ENCODE measurements around the gene TFAP2C.
"Not testable (repeated sequence)": the region's sequence is repeated elsewhere in the genome, so short reads cannot be mapped to it uniquely, and the experiment has no call there.

The TFAP2C gene

DNA sequence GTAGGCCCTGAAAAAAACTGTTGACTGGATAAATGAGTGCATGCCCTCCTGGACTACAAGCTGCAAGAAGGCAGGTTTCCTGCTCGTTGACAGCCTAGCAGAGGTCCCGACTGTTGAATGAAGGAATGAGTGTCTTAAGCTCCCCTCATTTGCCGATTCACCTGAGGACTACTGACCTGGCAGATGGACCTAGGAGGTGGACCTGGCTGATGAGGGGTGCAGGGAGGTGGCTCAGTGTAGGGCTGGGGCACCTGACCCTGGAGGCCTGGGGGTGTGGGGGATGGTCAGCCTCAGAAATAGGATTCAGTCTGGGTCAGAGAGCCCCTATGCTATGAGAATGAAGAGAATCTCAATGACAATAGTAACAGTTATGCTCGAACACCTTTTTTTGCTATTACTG lies 11.6 kb upstream of the TFAP2C start:
- no peak for DNase-seq

DNA sequence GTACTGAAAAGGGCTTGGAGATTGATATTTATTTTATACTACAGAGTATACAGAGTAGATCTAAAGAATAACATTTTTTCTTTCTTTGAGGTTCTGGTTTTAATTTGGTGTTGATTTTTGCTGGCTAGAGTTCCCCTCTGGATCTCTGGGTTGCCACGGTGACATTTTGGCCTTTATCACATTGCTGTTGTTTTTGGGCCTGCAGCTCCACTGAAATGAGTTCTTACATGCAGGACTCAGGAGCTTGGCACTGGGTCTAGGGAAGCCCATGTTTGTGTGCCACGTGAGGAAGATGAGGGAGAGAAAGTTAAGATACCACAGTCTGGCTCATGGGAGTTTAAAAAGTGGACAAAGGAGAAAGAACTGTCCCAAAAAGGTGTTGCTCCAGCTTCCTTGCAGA lies 7.4 kb upstream of the TFAP2C start:
- no peak for DNase-seq

DNA sequence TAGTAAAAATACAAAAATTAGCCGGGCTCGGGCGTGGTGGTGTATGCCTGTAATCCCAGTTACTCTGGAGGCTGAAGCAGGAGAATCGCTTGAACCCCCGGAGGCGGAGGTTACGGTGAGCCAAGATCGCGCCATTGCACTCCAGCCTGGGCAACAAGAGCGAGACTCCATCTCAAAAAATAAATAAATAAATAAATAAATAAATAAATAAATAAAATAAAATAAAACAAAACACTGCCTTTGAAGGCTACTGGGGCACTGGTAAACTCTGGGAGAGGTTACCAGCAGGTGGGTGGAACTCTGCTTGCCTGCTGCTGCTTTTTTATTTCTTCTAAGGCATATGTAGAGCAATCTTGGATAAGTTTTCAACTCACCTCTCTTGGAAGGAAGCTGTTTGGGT lies 5.2 kb upstream of the TFAP2C start:
- not testable (repeated sequence) for DNase-seq

DNA sequence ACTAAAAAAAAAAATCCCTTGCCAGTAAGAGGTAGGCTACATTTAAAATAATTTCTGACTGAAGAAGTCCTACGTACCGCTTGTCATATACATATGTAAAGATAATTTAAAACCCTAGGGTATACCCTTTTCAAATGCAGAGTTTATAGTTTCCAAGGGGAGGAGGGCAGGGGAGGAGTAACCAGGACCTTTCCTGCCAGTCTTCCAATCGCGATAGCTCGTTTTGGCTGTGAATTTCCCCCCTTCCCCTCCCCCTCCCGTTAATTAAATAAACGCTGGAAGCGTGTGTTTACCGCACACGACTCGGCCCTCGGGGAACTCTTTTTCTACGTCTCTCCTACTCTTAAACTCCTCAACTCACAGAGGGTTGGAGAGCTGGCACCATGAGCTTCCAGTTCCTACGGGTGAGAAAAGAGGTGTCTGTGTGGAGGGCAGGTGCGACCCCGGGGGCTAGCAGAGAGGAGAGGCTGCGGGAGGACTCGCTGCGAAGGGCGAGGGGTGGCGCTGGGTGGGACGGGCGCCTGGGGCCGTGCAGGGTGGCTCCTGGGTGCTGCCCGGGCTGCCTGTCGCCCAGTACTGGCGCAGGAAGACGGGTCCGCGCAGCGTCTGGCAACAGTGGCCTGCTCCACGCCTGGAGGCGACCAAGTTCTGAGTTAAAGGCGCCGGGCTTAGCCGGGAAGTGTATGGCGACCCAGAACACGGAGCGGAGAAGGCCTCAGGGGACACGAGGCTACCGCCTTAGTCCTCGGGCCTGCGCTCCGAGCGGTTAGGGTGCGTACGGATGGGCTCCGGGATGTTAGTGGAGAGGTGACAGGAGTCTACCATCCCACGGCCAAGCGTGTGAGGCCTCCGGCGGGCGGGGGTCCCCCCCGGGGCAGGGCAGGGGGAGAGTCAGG lies 4.1 kb upstream of the TFAP2C start:
- DNase-seq: no peak

DNA sequence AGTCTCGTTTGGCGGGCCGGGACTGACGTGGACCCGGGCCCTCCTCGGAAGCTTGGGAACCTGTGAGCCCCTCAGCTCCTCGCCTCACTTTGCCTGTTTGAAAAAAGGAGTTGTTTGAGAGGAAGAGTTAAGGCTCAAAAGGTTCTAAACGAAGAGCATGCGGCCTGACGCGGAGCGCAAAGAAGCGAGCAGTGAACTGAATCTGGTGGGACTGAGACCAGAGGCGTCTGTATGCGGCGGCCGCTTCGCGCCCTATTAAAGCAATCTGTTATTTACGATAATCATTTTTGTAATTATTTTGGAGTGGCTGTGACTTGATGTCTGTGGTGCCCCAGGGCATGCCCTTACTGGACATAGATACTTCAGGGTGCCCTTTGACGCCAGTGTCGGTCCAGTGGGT lies 3.3 kb upstream of the TFAP2C start:
- no peak for DNase-seq

DNA sequence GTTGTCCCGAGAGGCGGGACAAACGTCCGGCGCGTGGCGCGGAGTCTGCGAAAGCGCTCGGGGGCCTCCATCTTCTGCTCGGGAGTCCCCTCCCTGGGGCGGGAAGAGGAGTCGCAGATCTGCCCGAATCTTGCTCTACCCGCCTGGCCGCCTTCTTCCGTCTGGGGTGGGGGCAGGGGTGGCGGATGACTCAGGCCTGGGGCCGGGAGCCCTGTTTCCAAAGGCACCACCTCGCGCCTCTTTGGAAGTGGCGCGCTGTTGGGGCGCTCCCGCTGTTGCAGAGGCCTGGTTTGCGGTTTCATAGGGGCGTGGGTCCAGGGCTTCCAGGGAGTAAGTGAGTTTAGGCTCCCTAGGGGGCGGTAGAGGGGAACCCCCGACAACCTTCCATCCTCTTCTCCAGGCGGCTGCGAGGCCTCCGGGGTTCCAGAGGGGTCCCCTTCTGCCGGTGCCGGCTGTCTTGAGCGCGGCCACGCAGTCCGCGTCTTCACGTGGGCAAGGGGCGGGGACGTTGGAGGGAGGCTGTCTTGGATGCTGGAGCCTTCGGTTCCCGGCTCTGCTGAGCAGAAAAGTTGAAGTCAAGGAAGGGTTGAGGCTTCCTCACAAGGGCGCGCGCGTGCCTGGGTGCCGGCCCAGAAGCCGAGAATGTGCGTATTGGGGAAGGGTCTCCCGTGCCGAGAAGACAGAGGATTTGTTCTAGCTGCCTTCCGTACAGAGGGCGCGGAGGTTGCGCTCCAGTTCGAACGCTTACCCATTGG lies 2.6 kb upstream of the TFAP2C start:
- DNase-seq: no peak

DNA sequence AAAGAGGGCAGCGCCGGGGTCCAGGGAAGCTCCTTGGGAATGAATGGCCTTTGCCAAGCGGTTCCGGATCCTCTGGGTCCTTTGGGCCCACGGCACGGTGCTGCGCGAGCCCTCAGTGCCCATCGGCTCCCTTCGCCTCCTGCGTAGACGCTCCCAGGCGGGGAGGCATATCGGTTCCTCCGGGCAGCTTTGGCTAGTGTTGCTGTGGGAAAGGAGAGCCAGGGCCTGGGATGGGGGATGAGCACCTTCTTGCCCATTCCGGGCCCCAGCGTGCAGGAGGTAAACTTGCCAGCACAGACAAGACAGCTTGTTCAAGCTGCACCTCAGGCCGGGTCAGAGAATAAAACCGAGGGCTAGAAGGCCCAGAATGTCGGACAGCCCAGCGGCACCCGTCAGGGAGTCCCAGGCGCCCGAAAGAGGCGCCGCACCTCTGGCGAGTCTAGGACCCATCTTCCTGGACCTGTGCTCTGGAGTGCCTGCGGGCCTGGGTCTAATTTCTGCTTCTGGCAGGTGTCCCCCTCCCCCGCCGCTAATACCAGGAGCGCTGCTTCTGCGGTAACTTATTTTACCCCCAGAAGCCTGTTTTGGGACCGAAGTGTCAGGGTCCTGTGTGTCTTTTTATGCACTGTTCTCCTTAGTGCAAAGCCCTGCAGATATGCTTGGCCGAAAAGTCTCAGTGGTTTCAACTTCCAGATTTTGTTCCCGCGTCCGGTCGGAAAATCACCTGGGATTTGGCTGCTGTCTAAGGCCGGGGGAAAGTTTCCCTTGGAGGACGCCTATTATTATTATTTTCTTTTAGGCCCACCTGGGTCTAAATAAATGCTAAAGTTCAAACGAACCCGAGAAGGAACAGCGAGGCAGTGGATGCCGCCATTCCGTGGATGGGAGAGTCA lies 1.7 kb upstream of the TFAP2C start:
- DNase-seq: no peak

DNA sequence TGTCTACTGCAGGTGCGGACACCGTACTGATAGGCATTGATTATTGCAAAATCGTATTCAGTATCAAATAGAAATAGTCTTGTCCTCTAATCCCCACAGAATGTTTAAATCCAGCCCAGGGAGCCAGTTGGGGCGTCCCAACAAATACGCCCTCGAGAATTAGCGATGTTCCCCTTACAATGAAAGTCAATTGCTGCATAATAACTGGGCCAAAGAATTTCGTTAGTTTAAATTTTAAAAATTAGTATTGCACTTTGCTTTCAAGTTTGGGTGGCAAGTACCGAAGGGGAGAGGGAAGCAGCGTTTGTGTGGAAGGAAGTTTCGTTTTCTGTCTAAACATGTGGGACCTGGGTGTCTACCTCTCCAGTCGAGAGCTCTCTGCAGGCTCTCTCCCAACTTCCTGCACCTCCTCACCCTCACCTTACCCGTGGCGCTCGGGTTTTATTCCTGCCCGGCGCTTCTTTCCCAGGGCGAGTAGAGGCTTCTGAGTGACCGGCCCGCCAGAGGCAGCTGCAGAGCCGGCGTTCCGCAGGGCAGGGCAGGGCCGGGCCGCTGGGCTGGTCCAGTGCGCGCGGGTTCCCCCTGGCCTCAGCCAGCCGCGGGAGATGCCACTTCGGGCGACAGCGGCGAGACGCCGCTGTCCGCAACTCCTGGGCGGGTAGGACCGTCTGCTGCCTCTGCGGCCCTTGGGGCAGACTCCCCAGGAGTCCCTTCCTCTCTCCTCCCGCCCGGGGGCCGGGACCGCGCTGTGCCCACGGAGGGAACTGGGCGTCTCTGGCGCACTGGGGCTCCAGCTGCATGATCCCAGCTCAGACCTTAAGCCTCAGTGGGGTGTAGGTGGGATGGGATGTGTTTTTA lies 862 bp upstream of the TFAP2C start:
- DNase-seq: no peak

DNA sequence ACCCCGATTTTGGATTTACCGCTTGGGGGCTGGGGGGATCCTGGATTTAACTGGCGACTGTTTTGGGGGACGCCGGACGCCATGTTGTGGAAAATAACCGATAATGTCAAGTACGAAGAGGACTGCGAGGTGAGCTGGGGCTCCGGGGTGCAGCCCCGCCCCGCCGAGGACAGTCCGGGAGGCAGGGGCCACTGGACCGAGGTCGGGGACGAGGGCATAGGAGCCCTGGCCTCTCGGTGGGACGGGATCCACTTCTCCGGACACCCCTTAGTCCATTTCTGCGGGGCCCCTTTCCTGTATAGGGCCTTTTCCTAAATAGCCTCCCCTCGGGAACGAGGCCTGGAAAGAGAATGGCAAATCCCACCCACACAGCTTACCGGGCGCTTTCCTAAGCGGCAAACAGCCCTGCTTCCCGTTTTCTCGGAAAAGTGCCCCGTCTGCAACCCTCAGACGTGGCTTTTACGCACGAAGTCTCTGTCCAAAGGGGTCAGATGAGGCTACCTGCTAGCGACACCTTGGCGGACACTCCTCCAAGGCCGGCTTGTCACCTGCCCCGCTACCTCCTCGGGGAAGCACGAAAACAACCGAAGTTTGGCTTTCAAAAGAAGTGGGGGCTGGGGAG lies 469 bp downstream of the TFAP2C start:
- DNase-seq: no peak

DNA sequence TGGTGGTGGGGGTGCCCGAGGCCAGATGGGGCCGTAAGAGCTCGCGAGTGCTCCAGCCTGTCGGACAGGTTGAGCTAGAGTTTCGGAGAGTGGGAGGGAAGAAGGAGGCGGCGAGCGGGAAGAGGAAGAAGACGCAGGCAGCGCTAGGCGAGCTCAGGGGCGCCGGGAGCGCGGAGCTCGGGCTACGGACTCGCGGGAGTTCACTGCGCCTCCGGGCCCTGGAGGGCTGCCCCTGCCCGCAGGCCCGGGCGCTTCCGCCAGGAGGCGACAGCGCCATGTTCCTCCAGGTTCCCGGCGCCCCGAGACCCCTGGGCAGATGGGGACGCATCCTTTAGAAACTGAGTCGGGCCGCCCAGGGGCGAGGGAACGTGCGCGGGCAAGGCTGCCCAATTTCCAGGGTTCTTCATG lies 984 bp downstream of the TFAP2C start:
- DNase-seq: no peak

DNA sequence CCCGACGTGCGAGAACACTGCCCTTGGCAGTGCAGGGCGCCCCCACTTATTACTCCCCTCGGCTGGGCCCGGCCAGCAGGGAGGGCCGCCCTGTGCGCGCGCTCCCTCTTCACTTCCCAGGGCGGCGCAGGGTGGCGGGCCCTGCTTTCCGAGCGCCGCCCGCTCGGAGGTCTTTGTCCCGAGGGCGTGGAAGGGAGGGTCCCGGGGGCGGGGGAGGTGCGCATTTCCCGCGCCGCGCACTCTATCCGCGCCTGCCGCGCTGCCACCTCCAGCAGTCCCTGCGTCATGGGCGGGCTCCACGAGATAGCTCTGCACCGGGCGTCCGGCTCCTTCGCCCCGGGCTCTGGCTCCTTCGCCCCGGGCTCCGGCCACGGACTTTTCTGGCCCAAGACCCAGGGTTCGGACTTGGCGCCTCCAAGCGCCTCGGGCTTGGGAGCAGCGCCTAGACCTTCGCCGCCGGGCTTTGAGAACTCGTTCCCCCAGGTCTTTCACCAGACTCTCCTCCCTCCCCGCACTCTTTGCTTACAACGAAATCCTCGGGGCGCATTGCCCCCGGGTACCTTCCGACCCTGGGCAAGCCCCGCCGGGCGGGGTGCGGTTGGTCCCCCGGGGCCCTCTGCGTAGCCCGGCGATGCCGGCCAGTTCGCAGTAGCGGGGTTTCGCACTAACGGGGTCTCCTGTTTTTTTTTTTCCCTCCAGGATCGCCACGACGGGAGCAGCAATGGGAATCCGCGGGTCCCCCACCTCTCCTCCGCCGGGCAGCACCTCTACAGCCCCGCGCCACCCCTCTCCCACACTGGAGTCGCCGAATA lies 1.6 kb downstream of the TFAP2C start:
- no peak for DNase-seq

DNA sequence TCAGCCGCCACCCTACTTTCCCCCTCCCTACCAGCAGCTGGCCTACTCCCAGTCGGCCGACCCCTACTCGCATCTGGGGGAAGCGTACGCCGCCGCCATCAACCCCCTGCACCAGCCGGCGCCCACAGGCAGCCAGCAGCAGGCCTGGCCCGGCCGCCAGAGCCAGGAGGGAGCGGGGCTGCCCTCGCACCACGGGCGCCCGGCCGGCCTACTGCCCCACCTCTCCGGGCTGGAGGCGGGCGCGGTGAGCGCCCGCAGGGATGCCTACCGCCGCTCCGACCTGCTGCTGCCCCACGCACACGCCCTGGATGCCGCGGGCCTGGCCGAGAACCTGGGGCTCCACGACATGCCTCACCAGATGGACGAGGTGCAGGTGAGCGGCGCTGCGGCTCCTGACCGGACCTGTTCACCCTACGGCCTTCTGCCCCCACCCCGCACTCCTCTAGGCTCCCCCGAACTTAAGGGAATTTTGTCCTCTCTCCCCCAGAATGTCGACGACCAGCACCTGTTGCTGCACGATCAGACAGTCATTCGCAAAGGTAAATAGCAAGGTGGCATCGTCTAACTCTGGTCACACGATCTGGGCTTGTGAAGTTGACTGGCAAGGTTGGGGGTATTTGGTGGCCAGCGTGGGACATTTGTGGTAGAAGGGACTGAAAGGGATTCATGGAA lies 2.3 kb downstream of the TFAP2C start:
- no peak for DNase-seq

DNA sequence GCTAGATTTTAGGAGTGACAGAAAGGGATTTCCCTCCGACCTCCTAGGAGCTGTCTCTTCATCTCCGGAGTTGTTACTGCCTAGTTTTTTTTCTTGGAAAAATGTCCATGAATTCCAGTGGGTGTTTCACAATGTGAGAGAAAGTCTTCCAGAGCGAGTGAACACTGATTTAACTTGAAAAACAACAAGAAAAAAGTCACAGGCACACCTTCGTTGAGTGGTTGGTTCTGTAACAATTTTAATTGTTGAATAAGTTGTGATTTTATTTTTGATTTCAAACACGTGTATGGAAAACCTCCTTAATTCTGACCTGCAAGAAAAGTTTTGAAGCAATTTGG lies 2.9 kb downstream of the TFAP2C start:
- no peak for DNase-seq

DNA sequence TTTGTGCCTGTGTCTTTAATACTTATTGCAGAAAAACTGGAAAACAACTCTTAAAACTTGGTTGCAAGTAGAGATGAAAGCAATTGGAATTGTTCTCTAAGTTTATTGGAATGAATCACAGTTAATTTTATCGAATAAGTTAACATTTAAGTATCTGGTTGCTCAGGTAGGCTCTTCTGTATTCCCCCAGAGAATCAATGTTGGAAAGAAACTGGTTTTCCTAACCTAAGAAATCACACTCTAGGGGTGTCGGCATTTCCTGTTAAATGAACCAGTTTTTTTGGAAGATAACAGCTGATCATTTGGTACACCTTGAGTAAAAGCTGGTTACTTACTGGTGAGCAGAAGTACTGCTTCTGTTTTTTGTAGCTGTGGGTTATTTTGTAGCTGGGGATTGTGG lies 5.2 kb downstream of the TFAP2C start:
- DNase-seq: no peak

DNA sequence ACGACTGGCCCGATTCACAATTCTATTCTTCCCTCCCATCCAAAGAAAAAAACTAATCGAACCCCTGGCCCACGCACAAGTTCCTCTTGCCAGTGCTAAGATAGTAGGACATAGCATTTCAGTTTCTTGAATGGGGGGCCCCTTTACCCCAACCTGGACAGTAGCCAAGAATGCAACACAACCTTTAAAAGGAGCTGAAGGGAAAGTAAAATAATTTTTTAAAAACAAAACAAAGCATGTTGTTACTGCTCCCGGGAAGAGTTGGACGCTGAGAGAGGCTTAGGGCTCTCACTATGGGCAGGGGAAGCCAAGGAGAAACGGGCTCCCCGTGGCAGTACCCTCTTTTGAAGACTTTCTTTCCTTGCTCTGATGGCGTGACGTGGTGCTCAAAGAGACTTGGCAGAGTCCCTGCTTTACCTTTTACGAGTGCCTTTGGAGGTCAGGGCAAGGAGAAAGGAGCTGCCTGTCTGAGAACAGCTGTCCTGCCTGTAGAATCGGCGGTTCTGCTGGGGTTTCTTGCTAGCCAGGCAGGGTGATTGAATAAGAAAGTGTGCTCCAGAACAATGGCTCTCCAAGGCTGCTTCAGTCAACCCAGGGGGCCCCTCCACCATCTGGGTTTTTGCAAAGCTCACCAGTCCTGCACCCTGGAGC lies 5.8 kb downstream of the TFAP2C start:
- no peak for DNase-seq

DNA sequence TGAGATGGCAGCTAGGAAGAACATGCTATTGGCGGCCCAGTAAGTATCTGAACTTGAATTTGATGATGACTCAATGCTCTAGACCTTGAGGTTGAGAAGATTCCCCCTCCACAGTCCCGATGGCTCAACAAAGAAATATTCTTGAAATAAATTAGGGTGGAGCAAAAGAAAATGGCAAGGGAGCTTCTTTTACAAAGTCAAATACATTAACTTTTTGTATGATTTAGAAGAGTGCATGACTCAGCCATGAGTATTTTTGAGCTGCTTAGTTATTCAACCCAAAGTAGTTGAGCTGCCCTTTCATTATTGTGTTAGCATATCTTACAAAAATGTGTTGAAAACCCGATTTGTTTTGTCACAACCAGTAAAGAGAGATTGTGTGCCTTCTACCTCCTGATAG lies 7.6 kb downstream of the TFAP2C start:
- DNase-seq: no peak

DNA sequence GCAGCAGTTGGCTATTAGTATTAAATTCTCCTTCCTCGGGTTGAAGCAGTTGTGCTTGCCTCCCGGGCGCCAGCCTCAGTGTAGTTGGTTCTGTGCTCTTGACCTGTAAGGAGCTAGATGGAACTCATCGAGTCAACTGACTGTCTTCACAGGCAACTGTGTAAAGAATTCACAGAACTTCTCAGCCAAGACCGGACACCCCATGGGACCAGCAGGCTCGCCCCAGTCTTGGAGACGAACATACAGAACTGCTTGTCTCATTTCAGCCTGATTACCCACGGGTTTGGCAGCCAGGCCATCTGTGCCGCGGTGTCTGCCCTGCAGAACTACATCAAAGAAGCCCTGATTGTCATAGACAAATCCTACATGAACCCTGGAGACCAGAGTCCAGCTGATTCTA lies 8.5 kb downstream of the TFAP2C start:
- no peak for DNase-seq

DNA sequence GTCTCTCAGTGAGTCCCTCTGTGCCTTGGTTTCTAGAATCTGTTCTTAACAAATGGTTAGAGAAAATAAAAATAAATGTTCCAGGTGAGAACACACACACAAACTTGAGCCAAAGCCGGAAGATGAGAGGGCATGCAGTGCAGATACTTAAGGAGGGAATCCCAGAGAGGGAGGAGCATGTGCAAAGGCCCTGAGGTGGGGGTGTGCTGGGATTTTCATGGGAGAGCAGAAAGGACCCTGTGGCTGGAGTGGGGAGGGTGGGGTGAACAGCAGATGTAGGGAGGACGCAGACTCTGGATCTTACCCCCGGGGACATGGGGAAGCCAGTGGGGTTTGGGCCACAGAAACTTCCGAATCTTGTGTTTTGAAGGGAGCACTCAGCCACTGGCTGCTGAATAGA lies 17.5 kb downstream of the TFAP2C start:
- no peak for DNase-seq

DNA sequence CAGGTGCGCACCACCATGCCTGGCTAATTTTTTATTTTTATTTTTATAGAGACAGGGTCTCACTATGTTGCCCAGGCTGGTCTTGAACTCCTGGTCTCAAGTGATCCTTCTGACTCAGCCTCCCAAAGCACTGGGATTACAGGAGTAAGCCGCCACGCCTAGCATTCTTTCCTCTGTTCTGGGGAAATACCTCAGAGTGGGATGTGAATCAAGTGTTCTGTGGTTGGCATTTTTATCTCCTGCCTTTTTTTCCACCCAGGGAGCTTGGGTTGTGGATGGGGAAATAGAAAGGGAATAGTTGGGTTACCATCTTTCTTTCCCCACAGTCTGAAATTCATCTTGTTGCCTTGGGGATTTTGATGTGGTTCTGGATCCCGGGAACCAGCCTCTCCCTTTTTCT lies 24.1 kb downstream of the TFAP2C start:
- DNase-seq: no peak

DNA sequence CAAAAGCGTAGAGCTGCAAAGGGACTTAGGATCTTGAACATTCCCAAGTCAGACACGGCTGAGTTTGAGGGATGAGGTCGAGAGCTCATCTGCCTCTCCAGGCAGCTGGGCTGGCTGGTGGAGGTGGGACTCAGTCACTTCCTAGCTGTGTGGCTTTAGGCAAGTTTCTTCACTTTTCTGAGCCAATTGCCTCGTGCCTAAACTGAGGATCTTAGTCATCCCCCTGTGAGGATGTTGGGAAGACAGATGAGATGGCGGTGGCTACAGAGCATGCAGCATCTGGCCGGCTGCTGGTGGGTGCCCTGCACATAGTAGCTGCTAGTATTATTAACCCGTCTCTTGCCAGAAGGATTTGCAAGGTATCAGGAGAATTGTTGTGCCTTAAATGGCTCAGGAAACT lies 27.5 kb downstream of the TFAP2C start:
- no peak for DNase-seq

All from NCI-H1694 treated with DMSO at 0.1 percent for 48 hours (cell line).